HG03175 (cell line): ENCODE data around the gene TUBGCP4.
"Not testable (repeated sequence)": the region's sequence is repeated elsewhere in the genome, so short reads cannot be mapped to it uniquely, and the experiment has no call there.

ENCODE experiments used
- ATAC-seq: cut with Tn5 transposase; IDR thresholded peaks from one replicate; pipeline ENCODE4 v1.9.1; 2021; ENCODE audit warnings: mild to moderate bottlenecking, moderate library complexity; ENCODE audit not compliant: unreplicated experiment

Gene TUBGCP4, protein sequence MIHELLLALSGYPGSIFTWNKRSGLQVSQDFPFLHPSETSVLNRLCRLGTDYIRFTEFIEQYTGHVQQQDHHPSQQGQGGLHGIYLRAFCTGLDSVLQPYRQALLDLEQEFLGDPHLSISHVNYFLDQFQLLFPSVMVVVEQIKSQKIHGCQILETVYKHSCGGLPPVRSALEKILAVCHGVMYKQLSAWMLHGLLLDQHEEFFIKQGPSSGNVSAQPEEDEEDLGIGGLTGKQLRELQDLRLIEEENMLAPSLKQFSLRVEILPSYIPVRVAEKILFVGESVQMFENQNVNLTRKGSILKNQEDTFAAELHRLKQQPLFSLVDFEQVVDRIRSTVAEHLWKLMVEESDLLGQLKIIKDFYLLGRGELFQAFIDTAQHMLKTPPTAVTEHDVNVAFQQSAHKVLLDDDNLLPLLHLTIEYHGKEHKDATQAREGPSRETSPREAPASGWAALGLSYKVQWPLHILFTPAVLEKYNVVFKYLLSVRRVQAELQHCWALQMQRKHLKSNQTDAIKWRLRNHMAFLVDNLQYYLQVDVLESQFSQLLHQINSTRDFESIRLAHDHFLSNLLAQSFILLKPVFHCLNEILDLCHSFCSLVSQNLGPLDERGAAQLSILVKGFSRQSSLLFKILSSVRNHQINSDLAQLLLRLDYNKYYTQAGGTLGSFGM

DNA sequence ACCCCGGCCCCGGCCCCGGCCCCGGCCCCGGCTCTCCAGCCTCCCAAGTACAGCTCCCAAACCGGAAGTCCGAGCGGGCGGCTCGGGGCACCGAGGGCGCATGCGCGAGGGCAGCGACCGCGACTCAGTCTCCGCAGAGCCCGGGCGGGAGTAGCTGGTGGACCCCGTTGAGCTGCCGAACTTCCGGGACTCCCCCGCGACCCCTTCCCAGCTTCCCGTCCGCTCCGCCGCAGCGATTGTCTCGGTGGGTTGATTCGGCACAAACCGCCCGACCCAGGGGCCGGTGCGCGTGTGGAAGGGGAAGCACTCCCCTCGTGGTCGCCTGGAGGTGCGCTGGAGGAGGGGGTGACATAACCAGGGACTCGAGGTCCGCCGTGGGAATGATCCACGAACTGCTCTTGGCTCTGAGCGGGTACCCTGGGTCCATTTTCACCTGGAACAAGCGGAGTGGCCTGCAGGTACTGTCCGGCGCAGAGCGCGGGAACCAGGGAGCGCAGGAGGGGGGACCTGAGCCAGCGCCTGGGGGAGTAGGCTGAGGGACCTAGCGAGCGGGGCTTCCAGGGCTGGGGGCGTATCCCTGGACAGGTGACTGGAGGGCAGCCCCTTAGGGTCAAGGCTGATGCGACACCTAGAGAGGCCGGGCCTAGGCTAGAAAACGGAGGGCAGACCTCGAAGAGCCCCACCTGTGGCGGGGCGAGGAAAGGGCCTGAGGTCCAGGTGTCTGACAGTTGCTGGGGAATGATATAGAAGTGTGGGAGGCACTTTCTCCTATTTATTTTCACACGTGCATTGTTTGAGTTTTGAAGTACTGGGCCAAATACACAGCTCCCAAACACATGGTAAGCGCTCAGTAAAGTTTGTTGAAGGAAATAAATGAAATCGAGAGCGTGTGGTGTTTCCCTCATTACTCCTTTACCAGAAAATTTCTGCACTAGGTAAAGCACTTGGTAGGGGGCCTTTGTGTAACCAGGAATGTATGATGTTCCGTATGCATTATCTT lies at the start of gene TUBGCP4, which contains the start of gene ZSCAN29:
Gene TUBGCP4, plus strand, starts transcription at position 127 of the 1,000 bp plus-strand sequence. Its CDS starts 254 bp downstream, at position 381.
Gene ZSCAN29, minus strand, starts transcription at position 69 of the 1,000 bp plus-strand sequence. CDS start 1,130 bp downstream, outside the sequence.
- ATAC-seq: peak; percentile 79

DNA sequence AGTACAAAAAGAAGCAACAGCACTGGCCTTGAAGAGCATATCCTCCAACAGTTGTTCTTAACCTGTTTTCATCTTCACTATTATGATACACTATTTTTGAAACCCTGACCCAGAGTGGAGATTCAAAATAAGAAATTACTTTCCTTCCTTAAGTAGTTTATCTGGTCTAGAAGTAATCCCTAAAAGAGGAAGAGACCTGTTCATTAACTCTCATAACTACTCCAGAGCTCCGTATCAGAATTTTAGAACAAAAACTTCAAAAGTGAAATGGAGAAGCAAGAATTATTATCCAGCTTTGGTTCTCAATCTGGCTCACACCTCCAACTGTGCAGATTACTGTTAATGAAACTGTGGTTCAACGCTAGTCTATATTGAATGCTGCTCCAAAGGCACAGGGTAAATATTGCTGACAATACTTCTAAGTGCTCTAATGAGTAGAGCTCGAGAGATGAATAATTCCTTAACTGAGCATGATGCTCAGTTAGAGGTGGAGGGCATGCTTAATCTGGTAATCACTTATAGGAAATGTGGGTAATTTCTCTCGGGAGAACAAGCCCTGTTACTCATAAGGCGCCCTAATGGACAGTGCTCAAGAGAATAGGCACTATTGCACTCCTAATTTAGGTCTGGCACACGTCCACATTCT lies 45.7 kb upstream of the TUBGCP4 start:
- ATAC-seq: no peak

DNA sequence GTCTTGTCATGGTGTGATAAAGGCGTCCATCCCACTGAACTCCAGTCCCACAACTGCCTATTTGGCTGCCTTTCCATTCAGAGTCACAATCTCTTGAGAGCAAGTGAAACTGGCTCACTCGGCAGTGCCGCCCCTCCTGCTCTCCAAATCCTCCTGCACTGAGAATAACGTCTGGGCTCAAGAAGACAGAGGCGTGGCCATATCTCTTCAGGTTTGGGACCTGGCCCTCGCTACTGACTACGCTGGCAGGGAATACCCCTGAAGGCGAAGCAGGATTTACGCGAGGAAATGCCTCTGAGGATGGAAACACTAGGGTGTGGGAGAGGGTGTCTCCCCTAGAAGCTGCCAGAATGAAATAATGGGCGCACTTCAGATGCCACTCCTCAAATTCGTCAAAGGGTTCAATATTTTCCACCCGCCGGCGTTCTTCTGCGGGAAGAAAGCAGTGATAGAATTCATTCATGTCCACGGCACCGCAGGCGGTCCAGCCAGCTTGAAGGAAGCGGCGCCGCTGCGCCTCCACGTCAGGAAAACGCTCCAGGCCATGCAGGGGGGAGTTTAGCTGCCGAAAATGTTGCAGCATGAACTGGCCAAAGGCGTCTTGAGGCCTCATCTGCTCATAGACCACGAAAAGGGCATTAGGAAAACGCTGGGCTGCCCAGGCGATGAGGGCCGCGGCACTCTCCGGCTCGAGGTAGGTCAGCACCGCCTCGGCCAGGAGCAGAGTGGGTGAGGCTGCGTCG lies 41.5 kb upstream of the TUBGCP4 start:
- ATAC-seq: no peak

DNA sequence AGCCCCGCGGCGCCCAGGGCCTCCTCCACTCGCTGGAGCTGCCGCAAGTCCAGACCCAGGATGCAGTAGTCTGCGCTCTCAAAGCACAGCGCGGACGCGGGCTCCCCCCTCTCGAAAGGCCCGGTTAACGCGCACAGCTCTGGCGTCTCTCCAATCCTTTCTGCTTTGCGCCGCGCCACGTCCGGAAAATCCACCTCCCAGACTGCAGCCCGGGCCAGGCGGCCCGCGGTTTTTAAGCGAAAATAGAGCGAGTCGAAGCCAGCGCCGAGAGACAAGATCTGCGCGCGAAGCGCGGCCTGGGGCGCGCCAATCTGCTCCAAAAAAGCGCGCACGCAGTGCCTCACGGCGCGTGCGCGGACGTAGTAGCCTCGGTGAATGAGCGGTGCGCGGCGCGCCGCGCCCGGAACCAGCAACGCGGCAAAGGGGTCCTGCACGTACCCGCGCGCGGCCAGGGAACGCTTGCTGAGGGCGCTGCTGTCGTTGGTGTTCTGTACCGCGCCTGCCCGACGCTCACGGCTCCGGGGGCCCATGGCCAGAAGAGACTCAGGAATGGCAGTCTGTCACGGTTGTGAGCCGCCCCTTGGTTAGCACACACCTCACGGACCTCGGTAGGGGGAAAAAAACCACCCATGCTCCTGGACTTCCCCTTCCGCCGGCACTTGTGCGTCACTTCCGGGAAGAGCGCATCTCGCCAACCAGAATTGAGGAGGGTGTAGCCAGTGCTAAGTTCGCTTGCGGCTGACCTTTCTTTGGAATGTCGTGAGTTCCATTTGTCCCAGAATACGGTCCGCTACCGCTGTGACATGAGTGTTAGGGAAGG lies 40.7 kb upstream of the TUBGCP4 start, which contains the start of gene LCMT2:
Gene LCMT2, minus strand, starts transcription at position 614 of the 820 bp plus-strand sequence. Its CDS starts 84 bp downstream, at position 530.
- peak; percentile 92 for ATAC-seq

DNA sequence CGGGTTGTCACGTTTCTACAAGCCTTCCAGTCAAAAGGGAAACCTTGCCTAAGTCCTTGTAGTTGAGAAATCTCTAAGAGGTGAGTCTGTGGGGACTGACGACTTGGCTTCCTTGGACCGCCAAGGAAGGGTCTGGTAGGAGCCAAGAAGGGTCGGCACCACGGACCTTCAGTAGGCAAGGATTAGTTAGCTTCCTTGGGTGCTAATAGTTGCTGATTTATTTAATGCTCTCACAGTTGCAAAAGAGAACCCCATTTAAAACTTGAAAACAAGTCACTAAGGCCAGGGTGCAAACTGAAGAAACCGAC lies 40.2 kb upstream of the TUBGCP4 start:
- ATAC-seq: peak; percentile 22

DNA sequence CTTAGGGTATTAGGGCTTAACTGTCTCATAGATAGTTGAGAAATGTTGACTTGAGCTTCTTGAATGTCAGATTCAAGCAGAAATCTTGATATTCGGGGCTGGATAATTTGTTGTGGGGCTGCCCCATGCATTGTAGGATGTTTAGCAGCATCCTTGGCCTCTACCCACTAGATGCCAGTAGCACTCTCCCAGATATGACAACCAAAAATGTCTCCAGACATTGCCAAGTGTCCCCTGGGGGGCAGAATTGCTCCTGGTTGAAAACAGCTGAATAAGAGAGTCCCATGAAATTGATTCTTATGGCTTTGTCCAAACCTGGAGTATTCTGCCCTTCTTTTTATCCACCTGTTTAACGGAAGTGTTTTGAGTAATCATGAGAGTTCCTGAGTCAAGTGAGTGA lies 24.6 kb upstream of the TUBGCP4 start:
- no peak for ATAC-seq

DNA sequence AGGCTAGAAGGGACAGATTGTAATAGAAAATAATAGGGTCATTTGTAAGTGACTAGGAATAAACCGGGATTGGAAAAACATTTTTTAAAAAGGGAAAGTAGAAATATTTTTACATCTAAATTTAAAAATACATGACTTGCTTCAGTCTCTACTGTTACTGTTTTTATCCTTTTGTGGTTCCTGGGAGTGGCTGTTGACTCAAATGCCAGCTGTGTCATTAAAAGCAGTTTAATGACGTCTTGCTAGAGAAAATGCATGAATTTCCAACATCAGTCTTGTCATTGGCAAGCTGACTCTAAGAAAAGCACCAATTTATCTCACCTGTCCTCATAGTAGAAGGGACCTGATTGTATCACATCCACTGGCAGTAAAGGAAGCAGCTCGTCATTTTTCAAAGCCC lies 23.8 kb upstream of the TUBGCP4 start:
- no peak for ATAC-seq

DNA sequence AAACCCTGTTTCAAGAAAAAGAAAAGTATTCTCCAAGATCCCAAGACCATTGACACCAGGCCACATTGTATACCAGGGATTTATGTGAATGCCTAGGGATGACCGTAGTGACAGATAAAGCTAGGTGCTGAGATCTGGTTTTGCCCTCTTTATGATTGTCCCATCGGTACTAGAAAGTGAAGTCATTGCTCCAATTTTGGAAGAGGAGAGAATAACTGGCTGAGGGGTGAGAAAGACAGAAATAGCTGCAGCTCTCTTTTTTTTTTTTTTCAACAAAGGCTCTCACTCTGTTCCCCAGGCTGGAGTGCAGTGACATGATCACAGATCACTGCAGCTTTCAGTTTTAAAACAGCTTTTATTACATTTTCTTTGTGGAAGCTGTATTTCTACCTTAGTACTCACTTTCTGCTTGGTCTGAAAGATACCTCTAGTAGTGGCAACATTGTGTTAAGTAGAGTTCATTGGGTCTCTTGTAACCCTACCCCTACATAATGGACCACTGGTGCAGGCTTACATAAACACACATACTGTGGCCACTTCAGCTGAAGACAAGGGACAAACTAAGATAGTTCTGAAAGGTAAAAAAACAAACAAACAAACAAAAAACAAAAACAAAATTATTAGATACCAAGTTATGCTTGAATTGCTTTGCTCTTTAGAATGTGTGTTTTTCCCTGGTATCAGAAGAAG lies 18.1 kb upstream of the TUBGCP4 start:
- ATAC-seq: no peak

DNA sequence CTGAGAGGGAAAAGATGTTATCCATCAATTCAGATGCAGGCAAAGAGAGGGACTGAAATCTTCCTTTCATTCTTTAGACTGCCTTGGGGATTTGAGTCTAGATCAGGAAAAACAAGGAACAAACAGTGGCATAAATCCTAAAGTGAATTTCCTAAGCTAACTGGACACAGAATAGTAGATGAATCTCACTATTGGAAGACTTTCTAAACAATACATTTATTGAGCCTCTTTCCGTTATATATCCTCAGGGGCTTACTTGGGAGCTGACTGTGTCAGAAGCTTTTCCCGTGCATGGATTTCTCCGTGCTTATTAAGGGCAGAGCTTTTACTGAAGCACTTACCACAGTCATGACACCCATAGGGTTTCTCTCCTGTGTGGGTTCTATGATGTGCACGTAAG lies 10.1 kb upstream of the TUBGCP4 start:
- ATAC-seq: no peak

DNA sequence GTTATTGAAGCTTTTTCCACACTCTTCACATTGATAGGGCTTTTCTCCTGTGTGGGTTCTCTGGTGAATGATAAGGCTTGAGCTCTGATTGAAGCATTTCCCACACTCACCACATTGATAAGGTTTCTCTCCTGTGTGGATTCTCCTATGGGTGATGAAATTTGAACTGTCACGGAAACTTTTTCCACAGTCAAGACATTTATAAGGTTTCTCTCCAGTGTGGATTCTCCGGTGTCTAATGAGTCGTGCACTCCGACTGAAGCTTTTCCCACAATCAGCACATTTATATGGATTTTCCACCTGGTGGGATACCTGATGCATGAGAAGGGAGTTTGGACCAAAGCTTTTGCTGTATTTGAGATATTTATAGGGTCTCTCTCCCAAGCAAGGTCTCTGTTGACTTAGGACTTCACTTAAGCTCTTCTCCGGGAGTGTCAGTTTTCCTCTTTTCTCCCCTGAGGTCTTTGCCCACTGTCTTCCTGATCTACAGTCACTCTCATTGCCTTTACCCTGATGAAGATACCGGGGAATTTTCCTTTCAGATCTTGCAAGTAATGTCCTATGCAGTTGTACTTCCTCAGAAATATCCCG lies 9.5 kb upstream of the TUBGCP4 start:
- no peak for ATAC-seq

DNA sequence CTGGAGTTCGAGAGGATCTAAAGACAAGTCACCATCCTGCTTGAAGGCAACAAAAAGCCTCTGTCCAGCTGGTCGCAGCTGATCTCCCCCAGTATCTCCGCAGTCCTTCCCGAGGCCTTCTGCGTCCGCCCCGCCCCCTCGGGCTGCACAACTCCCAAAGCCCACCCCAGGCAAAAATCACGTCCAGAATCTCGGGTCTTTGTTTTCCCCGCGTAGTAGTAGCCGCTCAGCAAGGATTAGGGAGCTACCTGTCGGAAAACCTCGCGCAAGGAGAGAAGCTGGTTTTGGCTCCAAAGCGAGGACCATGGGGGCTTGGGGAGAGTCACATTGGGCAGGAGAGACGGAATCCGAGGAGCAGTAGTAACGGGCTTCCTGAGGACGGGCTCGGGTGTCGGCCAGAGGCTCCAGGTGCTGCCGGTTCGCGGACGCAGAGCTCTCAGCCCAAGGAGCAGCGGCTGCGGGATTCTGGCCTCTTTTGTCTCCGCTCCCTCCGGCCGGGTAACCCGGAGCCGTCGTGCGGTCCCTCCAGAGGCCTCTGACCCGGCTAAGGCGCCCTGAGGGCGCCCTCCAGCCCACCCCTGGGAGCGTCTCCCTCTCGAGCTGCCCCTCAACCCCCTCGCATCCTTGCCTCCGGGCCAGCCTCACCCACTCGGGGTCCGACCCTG lies 459 bp upstream of the TUBGCP4 start:
- ATAC-seq: peak; percentile 40

DNA sequence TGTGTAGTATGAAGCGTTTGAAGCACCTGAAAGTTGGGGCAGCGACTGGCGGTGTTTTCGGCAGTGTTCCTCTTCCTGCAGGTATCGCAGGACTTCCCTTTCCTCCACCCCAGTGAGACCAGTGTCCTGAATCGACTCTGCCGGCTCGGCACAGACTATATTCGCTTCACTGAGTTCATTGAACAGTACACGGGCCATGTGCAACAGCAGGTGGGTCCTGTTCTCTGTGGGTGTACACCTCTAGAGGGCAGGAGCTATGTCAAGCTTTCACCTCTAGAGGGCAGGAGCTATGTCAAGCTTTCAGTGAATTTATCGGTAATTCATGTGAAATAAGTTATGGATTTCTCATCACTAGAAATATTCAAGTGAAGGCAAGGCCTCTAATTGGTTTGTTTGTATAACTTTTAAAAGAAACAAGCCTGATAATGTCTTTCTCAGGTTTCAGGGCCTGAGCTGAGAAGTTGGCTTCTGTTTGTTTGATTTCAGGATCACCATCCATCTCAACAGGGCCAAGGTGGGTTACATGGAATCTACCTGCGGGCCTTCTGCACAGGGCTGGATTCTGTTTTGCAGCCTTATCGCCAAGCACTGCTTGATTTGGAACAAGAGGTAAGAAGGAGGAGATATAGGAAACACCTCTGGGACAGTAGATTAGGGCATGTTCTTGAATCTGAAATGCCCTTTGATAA lies 5.3 kb downstream of the TUBGCP4 start:
- no peak for ATAC-seq

DNA sequence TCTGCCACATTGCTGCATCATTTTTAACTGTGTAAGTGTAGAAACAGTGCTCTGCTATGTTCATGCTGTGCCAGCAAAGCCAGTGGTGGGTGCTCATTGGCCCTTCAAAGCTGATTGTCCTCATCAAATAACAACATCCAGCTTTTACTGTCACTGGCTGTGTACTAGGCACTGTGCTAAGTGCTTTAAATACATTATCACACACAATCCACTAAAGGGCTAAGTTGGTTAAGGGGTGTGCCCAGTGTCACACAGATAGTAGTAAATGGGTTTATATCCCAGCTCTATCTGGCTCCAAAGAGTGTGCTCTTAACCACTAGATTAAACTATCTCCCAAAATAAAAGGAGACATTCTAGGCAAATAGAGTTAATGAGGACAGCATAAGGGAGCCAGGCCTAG lies 7.7 kb downstream of the TUBGCP4 start:
- no peak for ATAC-seq

DNA sequence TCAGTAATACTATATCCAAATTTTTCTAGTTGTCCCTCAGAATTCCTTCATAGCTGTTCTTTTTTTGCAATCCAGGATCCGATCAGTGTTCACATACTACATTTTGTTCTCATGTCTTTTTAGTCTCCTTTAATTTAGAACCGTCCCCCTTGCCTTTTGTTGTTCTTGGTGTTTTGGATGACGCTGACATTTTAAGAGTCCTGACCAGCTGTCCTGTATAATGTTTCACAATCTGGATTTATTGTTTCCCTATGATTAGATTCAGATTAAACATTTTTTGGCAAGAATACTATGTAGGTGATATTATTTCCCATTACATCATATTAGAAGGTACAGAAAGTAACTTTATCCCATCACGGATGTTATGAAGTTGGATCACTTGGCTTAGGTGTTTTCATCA lies 11.4 kb downstream of the TUBGCP4 start:
- ATAC-seq: no peak

DNA sequence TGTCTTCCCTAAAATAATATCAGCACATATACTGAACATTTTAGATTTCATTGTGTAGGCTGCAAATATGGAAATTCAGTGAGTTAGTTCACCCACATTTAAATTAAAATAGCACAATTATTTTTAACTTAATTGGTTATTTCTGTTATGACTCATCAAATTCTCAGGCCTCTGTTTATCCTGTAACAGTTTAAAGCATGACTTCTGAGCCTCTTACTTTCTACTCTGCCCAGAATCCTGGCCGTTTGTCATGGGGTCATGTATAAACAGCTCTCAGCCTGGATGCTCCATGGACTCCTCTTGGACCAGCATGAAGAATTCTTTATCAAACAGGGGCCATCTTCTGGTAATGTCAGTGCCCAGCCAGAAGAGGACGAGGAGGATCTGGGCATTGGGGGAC lies 12.2 kb downstream of the TUBGCP4 start:
- ATAC-seq: no peak

DNA sequence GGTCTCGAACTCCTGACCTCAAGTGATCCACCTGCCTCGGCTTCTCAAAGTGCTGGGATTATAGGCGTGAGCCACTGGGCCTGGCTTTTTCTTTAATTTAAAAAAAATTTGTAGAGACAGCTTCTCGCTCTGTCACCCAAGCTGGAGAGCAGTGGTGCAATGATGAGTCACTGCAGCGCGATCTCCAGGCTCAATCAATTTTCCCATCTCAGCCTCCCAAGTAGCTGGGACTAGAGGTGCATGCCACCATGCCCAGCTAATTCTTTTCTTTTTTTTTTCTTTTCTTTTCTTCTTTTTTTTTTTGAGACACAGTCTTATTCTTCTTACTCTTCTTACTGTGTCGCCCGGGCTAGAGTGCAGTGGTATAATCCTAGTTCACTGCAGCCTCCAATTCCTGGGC lies 19.8 kb downstream of the TUBGCP4 start:
- no peak for ATAC-seq

DNA sequence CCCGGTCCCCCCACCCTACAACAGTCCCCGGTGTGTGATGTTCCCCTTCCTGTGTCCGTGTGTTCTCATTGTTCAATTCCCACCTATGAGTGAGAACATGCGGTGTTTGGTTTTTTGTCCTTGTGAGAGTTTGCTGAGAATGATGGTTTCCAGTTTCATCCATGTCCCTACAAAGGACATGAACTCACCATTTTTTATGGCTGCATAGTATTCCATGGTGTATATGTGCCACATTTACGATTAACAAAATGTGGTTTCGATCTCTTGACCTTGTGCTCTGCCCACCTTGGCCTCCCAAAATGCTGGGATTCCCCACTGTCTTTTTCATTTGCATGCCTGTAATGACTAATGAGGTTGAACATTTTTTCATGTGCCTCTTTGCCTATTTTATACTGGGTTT lies 22.7 kb downstream of the TUBGCP4 start:
- not testable (repeated sequence) for ATAC-seq
